OCI-LY3 (cell line): Measurements from ENCODE around the gene MTFMT.
A peak's percentile ranks its signal among the peaks of the same experiment; 100 is the strongest.

Experiments
- H2AFZ ChIP-seq: fragments of 200-600, 300-600 bp; shearing (Covaris generic); 2 replicates; pipeline ENCODE4 v1.6.0; 2014; ENCODE audit warnings: antibody characterized with exemption, low read depth, low read length
- H3K27ac ChIP-seq: fragments of 200-600, 300-600 bp; sonication (generic); 2 replicates; pipeline ENCODE4 v1.5.1; 2014; ENCODE audit warnings: mild to moderate bottlenecking, low read length, moderate library complexity, mixed read lengths
- H3K27me3 ChIP-seq: fragments of 200-600, 300-600 bp; sonication (generic); 2 replicates; pipeline ENCODE4 v1.6.1; 2014; ENCODE audit warnings: low read depth, low read length, mixed read lengths
- H3K36me3 ChIP-seq: fragments of 200-600, 300-600 bp; sonication (generic); replicated peaks from 2 replicates; pipeline ENCODE3; 2014; ENCODE audit warnings: low read depth, low read length, mixed read lengths
- H3K4me1 ChIP-seq: fragments of 300-600, 200-600 bp; sonication (generic); 2 replicates; pipeline ENCODE4 v1.6.1; 2014; ENCODE audit warnings: low read length, mixed read lengths
- H3K4me2 ChIP-seq: fragments of 200-600, 300-600 bp; sonication (generic); 2 replicates; pipeline ENCODE4 v1.6.1; 2014; ENCODE audit warnings: low read length, mixed read lengths
- H3K4me3 ChIP-seq: fragments of 300-600, 200-600 bp; sonication (generic); 2 replicates; pipeline ENCODE4 v1.5.1; 2014; ENCODE audit warnings: antibody characterized with exemption, mild to moderate bottlenecking, low read length, moderate library complexity
- H3K79me2 ChIP-seq: fragments of 300-600, 200-600 bp; shearing (Covaris generic); 2 replicates; pipeline ENCODE4 v1.6.1; 2014; ENCODE audit warnings: mild to moderate bottlenecking, low read length, mixed read lengths
- H3K9ac ChIP-seq: fragments of 300-600, 200-600 bp; shearing (Covaris generic); 2 replicates; pipeline ENCODE4 v1.6.0; 2014; ENCODE audit warnings: mild to moderate bottlenecking, low read length, moderate library complexity
- H3K9me3 ChIP-seq: fragments of 200-600, 300-600 bp; shearing (Covaris generic); 2 replicates; pipeline ENCODE4 v1.6.1; 2014; ENCODE audit warnings: low read length, mixed read lengths; ENCODE audit not compliant: insufficient read depth
- H4K20me1 ChIP-seq: fragments of 200-600, 300-600 bp; sonication (generic); 2 replicates; pipeline ENCODE4 v1.6.1; 2016; ENCODE audit warnings: low read length, mixed read lengths; ENCODE audit not compliant: insufficient read depth
- CTCF ChIP-seq: fragments of 200-600, 300-600 bp; sonication (generic); IDR thresholded peaks from 2 replicates; pipeline ENCODE4 v1.5.1; 2014; ENCODE audit warnings: antibody characterized with exemption, low read length, low read depth
- EZH2phosphoT487 ChIP-seq: fragments of 200-600 bp; shearing (Covaris generic); IDR thresholded peaks from 2 replicates; pipeline ENCODE4 v1.6.1; 2018; ENCODE audit warnings: antibody characterized with exemption, mixed run types, low read depth

The MTFMT gene

GRCh38 chr15:65056868-65057548 lies 27.6 kb upstream of the MTFMT start:
- no peak overlapping the region for H3K27ac ChIP-seq
- H3K4me3 ChIP-seq = no peak overlapping the region
- H3K36me3 ChIP-seq = no peaks in the 10 kb centered on the region
- H3K9ac ChIP-seq = no peak overlapping the region
- no peak for TF ChIP-seq CTCF
- no peak for TF ChIP-seq EZH2phosphoT487
- no peaks in the 10 kb centered on the region for H3K79me2 ChIP-seq
- H3K4me2 ChIP-seq = no peak overlapping the region
- H4K20me1 ChIP-seq = no peaks in the 10 kb centered on the region
- H3K4me1 ChIP-seq = no peaks in the 10 kb centered on the region
- H3K9me3 ChIP-seq = no peaks in the 10 kb centered on the region
- H3K27me3 ChIP-seq = no peaks in the 10 kb centered on the region
- H2AFZ ChIP-seq = no peak overlapping the region

DNA sequence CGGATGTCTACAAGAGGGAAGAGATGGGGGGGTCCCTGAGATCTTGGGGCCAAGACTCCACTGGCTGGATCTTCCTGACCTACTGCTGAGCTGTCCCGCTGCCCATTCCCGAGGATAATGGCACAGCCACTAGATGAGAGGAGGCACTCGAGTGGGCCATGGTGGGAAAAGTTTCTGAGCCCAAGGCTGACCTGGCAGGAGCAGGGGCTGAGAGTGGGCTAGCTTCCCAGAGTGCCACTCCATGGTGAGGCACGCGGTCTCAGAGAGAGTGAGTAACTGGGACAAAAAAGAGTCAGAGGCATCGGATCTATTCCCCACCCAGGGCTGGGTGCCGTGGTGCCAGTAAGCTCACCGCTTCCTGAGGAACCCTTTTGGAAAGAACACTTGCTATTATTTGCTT lies 26.7 kb upstream of the MTFMT start:
- no peak overlapping the region for H3K4me2 ChIP-seq
- no peak overlapping the region for H2AFZ ChIP-seq
- H3K79me2 ChIP-seq = no peaks in the 10 kb centered on the region
- H3K27me3 ChIP-seq = no peaks in the 10 kb centered on the region
- H3K9me3 ChIP-seq = no peaks in the 10 kb centered on the region
- TF ChIP-seq EZH2phosphoT487 (no peak), CTCF (no peak)
- H3K27ac ChIP-seq = no peak overlapping the region
- H3K36me3 ChIP-seq = no peaks in the 10 kb centered on the region
- H4K20me1 ChIP-seq = no peaks in the 10 kb centered on the region
- H3K4me1 ChIP-seq = no peaks in the 10 kb centered on the region
- no peak overlapping the region for H3K4me3 ChIP-seq
- no peak overlapping the region for H3K9ac ChIP-seq

DNA sequence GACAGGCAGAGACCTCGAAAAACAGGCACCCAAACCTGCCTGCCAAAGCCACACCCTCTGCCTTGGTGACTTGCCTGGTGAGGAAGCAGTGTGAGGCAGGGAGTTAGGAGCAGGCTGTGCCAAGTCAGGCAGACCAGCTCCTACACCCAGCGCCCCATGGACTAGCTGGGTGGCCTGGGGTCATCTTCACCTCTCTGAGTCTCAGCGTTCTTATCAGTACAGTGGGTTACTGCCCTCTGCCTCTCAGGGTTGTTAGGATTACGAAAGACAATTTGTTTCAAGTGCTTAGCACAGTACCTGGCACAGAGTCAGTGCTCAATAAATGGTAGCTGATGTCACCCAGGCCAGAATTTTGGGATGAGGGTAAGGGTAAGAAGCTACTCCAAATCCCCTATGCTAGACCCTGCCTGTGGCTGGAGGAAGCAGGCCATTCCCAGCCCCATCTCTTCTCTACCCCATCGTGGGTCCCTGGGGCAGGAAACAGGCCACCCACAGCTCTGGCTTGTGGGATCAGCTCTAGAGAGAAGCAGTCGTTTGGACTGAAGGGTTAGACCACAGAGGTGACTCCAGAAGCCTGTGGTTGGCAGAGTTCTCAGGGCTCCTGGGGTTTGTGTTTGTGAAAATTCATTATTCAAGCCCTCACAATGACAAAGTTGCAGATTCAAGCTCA lies 25.9 kb upstream of the MTFMT start:
- no peaks in the 10 kb centered on the region for H3K27me3 ChIP-seq
- H3K4me3 ChIP-seq = no peak overlapping the region
- H3K27ac ChIP-seq = no peak overlapping the region
- H3K9me3 ChIP-seq = no peaks in the 10 kb centered on the region
- TF ChIP-seq EZH2phosphoT487 (no peak), CTCF (no peak)
- no peaks in the 10 kb centered on the region for H3K79me2 ChIP-seq
- H3K9ac ChIP-seq = no peak overlapping the region
- no peaks in the 10 kb centered on the region for H3K36me3 ChIP-seq
- no peaks in the 10 kb centered on the region for H4K20me1 ChIP-seq
- no peak overlapping the region for H2AFZ ChIP-seq
- peaks cover 3% of the 10 kb centered on the region for H3K4me1 ChIP-seq
- no peak overlapping the region for H3K4me2 ChIP-seq

DNA sequence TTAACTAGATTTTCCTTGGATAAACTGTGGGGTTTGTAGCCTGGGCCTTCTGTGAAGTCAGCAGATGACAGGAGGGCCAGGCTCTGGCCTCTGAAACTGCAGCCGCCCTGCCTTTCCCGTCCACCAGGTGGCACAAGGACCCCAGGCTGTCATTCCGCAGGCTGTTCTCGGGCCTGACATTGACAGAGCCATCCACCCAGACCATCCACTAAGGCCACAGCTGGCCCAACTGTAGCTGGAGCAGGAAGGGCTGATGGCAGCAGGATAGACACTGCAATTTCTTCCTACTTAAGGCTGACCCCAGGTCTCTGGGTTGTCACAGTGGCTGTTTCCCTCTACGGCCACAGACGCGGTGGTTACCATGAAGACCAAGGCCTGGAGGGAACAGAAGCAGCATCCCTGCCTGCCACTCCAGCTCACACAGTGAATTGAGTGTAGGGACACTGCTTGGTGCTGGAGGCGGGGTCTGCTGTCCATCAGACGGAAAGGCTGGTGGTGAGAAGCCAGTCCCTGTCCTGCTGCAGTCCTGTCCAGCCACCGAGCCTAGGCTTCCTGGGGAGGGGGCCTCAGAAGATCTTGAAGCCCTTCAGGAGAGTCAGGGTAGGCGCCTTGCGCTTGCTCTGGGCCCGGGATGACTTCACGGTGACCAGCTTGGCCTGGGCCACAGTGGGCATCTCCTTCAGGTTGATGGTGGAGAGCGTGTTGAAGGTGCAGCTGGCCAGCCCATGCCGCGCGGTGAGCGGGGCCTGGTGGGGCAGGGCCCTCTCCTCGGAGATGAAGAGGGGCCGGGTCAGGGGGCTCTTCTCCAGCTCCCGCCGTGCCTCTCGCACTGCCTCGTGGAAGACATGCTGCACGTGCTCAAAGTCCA lies 25.1 kb upstream of the MTFMT start:
- H3K4me1 ChIP-seq = peaks cover 10% of the 10 kb centered on the region
- no peak overlapping the region for H2AFZ ChIP-seq
- H3K79me2 ChIP-seq = no peaks in the 10 kb centered on the region
- no peak overlapping the region for H3K4me2 ChIP-seq
- peak; percentile 85 for TF ChIP-seq CTCF
- no peak for TF ChIP-seq EZH2phosphoT487
- H3K36me3 ChIP-seq = no peaks in the 10 kb centered on the region
- H3K9me3 ChIP-seq = no peaks in the 10 kb centered on the region
- no peaks in the 10 kb centered on the region for H3K27me3 ChIP-seq
- no peaks in the 10 kb centered on the region for H4K20me1 ChIP-seq
- H3K9ac ChIP-seq = no peak overlapping the region
- no peak overlapping the region for H3K27ac ChIP-seq
- H3K4me3 ChIP-seq = no peak overlapping the region
